Measurements from ENCODE around the gene OPN5. TPM values are rescaled to one million over a fixed set of nuclear protein-coding genes. Genes with fewer than 3 reads are reported as not detected.

OPN5 gene
- total and polyA plus RNA-seq, 4 donors, result 0.12 TPM; not detected in 3

DNA sequence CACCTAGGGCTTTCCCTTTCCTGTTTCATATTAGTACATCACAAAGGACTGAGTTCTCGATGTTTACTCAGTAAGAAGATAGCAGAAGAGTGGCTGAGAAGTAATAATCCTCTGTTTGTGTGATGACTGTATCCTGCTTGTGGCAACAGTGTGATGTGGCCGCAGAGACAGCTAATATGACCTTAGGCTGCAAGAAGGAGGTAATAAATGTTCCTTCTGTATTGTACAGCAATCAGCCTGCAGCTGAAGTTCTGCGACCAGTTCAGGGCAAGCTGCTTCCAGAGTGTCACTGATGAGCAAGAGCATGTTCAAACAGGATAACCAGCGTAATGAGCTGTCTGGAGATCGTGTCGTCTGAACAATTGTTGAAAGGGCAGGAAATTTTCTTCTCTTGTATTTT, 70.9 kb downstream of the OPN5 start:
- Histone ChIP-seq H3K9ac (ENCODE audit: insufficient read depth in 1 of 2, low read length in 2 of 2) (no peak overlapping the region), H3K4me3 (no peak overlapping the region), H3K4me1 (ENCODE audit: control insufficient read depth in 5 of 5, insufficient read depth in 5 of 5, low read length in 5 of 5) (peaks cover 0 to 14% (median 0%) of the 10 kb centered on the region in 5 donors), H3K9me3 (ENCODE audit: control insufficient read depth in 4 of 4, insufficient read depth in 3 of 4, low read length in 3 of 4) (no peaks in the 10 kb centered on the region), H3K27ac (ENCODE audit: low read depth in 1 of 2, low read length in 1 of 2) (no peak overlapping the region), H3K27me3 (ENCODE audit: control insufficient read depth in 3 of 3, insufficient read depth in 3 of 3, low read length in 2 of 3) (no peaks in the 10 kb centered on the region), H3K36me3 (ENCODE audit: control insufficient read depth in 4 of 4, insufficient read depth in 4 of 4, low read length in 4 of 4) (no peaks in the 10 kb centered on the region)
- DNase-seq, result peak in 1 of 3 donors; percentile 11
- ATAC-seq (ENCODE audit: insufficient read depth, low FRiP score), result no peak
- TF ChIP-seq, protein P1, sequence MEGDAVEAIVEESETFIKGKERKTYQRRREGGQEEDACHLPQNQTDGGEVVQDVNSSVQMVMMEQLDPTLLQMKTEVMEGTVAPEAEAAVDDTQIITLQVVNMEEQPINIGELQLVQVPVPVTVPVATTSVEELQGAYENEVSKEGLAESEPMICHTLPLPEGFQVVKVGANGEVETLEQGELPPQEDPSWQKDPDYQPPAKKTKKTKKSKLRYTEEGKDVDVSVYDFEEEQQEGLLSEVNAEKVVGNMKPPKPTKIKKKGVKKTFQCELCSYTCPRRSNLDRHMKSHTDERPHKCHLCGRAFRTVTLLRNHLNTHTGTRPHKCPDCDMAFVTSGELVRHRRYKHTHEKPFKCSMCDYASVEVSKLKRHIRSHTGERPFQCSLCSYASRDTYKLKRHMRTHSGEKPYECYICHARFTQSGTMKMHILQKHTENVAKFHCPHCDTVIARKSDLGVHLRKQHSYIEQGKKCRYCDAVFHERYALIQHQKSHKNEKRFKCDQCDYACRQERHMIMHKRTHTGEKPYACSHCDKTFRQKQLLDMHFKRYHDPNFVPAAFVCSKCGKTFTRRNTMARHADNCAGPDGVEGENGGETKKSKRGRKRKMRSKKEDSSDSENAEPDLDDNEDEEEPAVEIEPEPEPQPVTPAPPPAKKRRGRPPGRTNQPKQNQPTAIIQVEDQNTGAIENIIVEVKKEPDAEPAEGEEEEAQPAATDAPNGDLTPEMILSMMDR (IDR thresholded peaks at IDR 0.05; ENCODE audit: control extremely low read depth, extremely low read depth), result no peak
- 58 to 71% methylated on average over 6 of the region's 6 CpGs for WGBS, 2 donors

- WGBS, 2 donors, result 71 to 80% methylated on average over 3 of the region's 3 CpGs
- H3K9me3 ChIP-seq (ENCODE audit: control insufficient read depth in 4 of 4, insufficient read depth in 3 of 4, low read length in 3 of 4), result no peaks in the 10 kb centered on the region
- H3K27me3 ChIP-seq (ENCODE audit: control insufficient read depth in 3 of 3, insufficient read depth in 3 of 3, low read length in 2 of 3), result no peaks in the 10 kb centered on the region
- H3K4me1 ChIP-seq (ENCODE audit: control insufficient read depth in 5 of 5, insufficient read depth in 5 of 5, low read length in 5 of 5), result peaks cover 0 to 14% (median 0%) of the 10 kb centered on the region in 5 donors
- H3K9ac ChIP-seq (ENCODE audit: insufficient read depth in 1 of 2, low read length in 2 of 2), result no peak overlapping the region
- H3K4me3 ChIP-seq, result no peak overlapping the region
- ATAC-seq (ENCODE audit: insufficient read depth, low FRiP score) (no peak), DNase-seq (peak in 2 of 3 donors; percentile 13 to 30)
- TF ChIP-seq, protein P1 (IDR thresholded peaks at IDR 0.05; ENCODE audit: control extremely low read depth, extremely low read depth), result no peak
- H3K36me3 ChIP-seq (ENCODE audit: control insufficient read depth in 4 of 4, insufficient read depth in 4 of 4, low read length in 4 of 4), result no peaks in the 10 kb centered on the region
- H3K27ac ChIP-seq (ENCODE audit: low read depth in 1 of 2, low read length in 1 of 2), result no peak overlapping the region
Measured at GRCh38 chr6:47853766-47854165, 71.9 kb downstream of the OPN5 start.

DNA sequence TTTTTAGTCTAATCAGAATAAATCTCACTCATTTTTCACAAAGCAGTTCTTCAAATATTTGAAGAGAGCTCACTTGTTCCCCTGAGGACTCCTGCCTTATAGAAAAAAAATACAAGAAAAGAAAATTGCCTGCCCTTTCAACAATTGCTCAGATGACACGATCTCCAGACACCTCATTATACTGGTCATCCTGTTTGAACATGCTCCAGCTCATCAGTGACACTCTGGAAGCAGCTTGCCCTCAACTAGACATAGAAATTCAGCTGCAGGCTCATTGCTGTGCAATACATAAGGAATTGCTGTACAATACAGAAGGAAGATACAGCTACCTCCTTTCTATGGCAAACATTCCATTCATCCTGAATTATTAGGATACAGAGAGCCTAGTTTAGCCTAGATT, 73.1 kb downstream of the OPN5 start:
- Histone ChIP-seq H3K27me3 (ENCODE audit: control insufficient read depth in 3 of 3, insufficient read depth in 3 of 3, low read length in 2 of 3) (no peaks in the 10 kb centered on the region), H3K9ac (ENCODE audit: insufficient read depth in 1 of 2, low read length in 2 of 2) (no peak overlapping the region), H3K27ac (ENCODE audit: low read depth in 1 of 2, low read length in 1 of 2) (no peak overlapping the region), H3K4me3 (no peak overlapping the region), H3K4me1 (ENCODE audit: control insufficient read depth in 5 of 5, insufficient read depth in 5 of 5, low read length in 5 of 5) (peaks cover 0 to 14% (median 2%) of the 10 kb centered on the region in 5 donors), H3K9me3 (ENCODE audit: control insufficient read depth in 4 of 4, insufficient read depth in 3 of 4, low read length in 3 of 4) (no peaks in the 10 kb centered on the region), H3K36me3 (ENCODE audit: control insufficient read depth in 4 of 4, insufficient read depth in 4 of 4, low read length in 4 of 4) (no peaks in the 10 kb centered on the region)
- TF ChIP-seq, protein P1 (IDR thresholded peaks at IDR 0.05; ENCODE audit: control extremely low read depth, extremely low read depth), result no peak
- 49 to 55% methylated on average over 1 of the region's 1 CpG for WGBS, 2 donors
- DNase-seq (peak; percentile 22 to 51 (median 46)), ATAC-seq (ENCODE audit: insufficient read depth, low FRiP score) (no peak)

- no peak for DNase-seq
- 48 to 54% methylated on average over 1 of the region's 1 CpG for WGBS, 2 donors
- peaks cover 0 to 7% (median 2%) of the 10 kb centered on the region in 5 donors for H3K4me1 ChIP-seq (ENCODE audit: control insufficient read depth in 5 of 5, insufficient read depth in 5 of 5, low read length in 5 of 5)
- H3K36me3 ChIP-seq (ENCODE audit: control insufficient read depth in 4 of 4, insufficient read depth in 4 of 4, low read length in 4 of 4), result no peaks in the 10 kb centered on the region
- TF ChIP-seq, protein P1 (IDR thresholded peaks at IDR 0.05; ENCODE audit: control extremely low read depth, extremely low read depth), result no peak
- H3K27ac ChIP-seq (ENCODE audit: low read depth in 1 of 2, low read length in 1 of 2), result no peak overlapping the region
- no peak overlapping the region for H3K4me3 ChIP-seq
- no peak for ATAC-seq (ENCODE audit: insufficient read depth, low FRiP score)
- no peaks in the 10 kb centered on the region for H3K9me3 ChIP-seq (ENCODE audit: control insufficient read depth in 4 of 4, insufficient read depth in 3 of 4, low read length in 3 of 4)
- no peak overlapping the region for H3K9ac ChIP-seq (ENCODE audit: insufficient read depth in 1 of 2, low read length in 2 of 2)
- no peaks in the 10 kb centered on the region for H3K27me3 ChIP-seq (ENCODE audit: control insufficient read depth in 3 of 3, insufficient read depth in 3 of 3, low read length in 2 of 3)
Measured at GRCh38 chr6:47859175-47859574, 77.3 kb downstream of the OPN5 start.
